ENCODE data around the gene SVIL.

DNA sequence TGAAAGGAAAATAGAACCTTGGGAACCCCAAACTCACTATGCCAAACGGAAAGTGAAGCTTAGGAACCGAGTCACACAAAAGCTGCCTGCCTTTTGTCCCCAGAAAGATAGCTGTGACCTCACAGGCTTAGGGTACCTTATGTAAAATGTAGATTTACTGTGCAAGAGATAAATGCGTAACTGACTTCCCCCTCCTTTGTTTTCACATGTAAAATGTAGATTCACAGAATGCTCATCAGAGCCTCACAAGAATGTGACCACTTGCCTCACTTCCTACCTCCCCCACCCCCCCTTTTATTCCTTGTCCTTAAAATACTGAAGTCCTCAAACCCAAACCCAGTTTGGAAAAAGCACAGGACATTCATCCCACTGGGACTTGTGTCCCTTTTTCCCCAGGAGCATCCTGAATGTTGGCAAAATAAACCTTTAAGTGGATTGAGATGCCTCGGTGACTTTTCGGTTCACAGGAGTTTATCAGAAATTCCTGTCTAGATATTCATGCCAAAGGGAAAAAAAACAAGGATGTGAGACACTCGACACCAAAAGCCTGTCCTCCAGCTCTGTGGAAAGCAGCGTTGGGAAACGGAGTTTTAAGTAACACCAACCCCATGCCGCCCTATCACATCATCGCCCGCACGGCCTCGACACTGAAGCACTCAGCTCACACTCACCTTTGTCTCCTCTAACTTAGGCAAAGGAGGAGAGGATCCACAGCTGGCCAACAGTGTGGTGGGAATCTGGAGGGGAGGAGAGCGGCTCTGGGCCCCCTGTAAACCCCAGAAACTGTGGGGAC lies 45.9 kb downstream of the SVIL start:
- TF ChIP-seq CTCF (IDR thresholded peaks at IDR 0.05; ENCODE audit: poor library complexity, severe bottlenecking) (no peak), POLR2AphosphoS5 (IDR thresholded peaks at IDR 0.05) (no peak), RAD21 (conservative IDR thresholded peaks at IDR 0.05) (no peak), SMC3 (conservative IDR thresholded peaks at IDR 0.05; ENCODE audit: poor library complexity) (no peak)
